Stimulated activated CD8-positive, alpha-beta memory T cell treated with anti-CD3 and anti-CD28 coated beads, Interleukin-7, amount 100 ng/mL, for 4 hours (primary cell): ENCODE data around the gene CLDN1.
A peak's percentile ranks its signal among the peaks of the same experiment; 100 is the strongest.

Experiments
- DNase-seq, 2 donors: peaks; one replicate each; pipeline ENCODE4 v3.0.0-alpha.2; 2020; ENCODE audit warnings: low read depth in 2 of 2

CLDN1 gene

DNA sequence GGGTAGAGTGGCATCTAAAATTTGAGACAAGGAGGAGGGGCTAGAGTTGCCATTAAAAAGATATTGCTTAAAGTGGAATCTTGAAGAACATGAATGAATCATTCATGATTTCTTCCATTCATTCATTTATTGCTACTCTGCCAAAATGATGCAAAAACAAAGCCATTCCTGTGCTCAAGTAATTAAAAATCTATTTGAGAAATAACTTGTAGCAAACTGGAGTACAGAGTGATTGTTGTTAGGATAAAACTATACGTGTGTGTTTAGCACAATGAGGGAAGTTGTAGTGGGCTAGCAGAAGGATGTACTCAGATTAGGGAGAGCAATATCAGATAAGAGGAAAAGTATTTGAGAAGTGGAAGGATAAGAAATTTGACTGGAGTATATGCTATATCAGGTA is 11.7 kb upstream of the CLDN1 start:
- DNase-seq = no peak

DNA sequence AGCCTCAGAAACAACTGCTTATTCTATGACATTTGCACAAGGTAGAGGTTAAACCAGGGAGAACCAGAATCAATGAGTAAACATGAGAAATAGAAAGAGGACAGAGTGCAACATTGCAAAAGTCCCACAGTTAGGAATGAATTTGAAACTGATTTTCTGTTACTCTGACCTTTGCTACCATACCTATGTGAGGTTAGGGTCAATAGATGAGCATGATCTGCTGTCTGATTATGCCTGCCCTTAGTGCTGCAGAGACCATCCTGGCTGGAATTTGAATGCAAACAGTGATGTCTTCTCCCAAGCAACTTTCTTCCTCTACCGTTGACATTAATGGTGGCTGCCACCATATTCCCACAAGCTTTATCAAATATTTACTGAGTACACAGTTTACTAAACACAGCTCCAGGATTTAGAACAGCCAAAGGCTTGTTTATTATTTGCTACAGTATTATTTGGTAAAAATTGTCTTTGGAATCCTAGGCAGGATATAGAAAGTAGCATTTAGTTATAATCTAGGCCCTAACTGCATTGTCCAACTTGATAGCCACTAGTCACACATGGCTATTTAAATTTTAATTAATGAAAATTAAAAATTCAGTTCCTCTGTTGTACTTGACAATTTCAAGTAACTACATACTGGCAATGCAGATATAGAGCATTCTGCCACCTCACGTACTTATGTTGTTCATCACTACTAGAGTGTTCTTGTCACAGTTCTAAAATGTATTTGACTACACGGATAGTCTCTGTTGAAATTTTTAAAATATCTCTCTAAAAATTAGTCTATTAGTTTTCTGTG is 8.9 kb upstream of the CLDN1 start:
- no peak for DNase-seq

DNA sequence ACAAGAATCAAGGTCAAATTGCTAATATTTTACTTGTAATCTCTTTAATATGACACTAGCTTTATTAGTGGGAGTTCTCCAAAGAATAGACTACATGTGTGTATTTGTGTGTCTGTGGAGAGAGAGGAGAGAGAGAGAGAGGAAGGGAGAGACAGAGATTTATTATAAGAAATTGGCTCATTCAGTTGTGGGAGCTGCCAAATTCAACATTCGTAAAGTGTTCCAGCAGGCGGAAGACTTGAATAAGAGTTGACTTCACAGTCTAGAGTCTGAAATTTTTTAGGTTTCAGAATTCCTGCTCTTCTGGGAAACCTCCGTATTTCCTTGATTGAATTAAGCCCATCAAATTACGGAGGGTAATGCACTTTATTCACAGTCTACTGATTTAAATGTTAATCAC is 4.7 kb upstream of the CLDN1 start:
- no peak for DNase-seq

DNA sequence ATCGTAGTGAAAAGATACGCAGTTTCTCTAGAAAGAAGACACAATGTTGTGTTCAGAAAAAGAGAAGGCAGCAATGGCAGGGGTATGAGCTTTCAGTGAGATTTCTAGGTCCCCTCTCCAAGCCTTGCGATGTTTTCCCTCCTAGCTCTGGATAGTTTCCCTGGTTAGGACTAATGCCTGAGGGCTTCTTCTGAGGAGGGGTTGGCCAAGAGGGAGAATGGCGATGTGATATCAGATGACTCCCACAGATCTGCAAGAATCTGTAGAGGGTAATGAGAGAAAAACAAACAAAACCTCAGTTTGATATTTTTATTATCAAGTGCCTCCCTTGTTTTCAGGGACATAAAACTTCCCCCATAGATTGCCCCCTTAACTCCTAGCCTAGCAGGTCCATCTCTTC is 4.1 kb upstream of the CLDN1 start:
- no peak for DNase-seq

DNA sequence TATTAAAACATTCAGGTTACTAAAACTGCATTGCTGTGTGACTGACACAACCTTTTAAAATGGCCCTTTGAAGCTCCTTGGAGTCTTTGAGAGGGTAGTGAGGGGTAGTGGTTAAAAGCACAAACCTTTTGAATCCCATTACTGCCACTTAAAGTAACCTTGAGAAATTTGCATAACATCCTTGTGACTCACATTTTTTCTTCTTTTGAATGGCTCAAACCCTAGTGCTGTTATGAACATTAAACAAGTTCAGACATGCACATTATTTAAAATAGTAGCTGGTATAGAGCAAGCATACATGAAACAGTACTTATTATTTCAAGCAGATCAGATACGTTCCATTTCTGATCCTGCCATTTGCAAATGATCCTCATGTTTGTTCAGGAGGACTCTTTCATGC is 3.7 kb upstream of the CLDN1 start:
- DNase-seq = no peak

DNA sequence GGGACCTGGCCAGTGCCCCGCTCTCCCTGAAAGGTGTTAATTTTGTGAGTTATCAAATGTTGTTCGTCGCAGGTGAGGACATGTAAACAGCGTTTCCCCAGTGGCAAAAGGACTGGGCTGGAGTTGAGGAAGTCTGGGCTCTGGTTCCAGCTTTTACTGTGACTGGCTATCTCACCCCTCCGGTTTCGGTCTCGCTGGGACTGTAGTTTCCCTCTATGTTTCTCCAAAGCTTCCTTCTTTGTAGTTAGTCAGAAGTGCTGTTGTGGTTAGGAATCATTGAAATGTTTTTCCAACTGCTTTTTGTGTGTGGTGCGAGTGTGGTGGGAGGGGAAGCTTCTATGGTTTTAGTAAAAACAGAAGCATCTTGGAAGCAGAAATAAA is 990 bp upstream of the CLDN1 start:
- no peak for DNase-seq

DNA sequence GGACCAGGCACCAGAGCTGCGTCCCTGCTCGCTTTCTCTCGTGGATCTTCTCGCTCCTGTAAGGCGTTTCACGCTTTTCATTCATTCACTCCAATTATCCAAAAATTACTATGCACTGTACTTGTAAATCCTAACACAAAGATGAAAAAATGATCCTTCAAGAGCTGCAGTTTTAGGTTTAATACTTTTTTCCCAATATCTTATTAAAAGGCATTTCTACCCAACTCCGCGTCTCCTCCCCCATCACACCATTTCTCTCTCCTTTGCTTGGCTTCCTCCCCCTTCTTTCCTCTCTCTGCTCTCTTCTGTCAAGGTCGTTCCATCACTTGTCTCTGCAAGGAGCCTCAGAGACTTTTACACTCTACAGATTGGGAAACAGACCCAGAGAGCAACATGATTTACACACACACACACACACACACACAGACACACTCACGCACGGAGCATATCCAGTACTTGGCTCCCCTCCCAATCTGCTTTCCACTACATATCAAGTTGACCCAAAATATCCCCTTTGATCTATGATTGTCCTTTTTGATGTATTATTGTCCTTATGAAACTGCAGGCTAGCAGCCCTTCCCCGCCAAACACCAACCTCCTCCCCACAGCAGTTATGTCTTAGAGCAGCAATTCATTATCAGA is 479 bp upstream of the CLDN1 start:
- DNase-seq = no peak

DNA sequence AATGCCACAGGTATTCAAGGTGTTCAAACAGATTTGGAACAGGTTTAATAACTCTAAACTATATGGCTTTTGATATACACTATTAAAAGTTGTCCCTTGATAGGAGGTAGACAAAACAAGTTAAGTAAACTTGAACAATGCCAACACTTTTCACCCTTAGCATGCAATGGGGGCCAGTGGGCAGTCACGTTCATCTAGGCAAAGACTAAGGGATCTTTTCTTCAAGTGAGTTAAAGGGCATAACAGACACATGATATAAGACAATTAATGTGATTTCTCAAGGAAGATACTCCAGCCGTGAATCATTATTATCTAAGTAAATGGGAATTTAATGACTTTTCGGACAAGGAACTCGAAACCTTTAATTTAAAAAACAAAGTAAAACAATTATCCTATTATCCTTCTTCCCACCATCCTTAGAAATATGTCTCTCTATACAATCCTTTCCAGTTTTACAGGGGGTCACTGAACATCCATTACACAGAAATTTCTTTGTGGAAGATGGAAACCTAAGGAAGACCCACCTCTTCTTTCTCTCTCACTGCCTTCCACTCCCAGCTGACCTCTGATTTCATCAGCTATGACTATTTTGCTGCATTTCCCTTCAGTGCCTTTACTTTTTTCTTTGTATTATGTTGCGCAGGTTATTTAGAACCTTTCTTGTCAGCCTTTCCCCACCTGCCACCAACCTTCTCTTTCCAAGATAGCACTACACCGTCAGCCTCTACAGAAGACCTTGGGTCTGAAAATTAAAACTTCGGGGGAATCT is 1.5 kb downstream of the CLDN1 start:
- no peak for DNase-seq

DNA sequence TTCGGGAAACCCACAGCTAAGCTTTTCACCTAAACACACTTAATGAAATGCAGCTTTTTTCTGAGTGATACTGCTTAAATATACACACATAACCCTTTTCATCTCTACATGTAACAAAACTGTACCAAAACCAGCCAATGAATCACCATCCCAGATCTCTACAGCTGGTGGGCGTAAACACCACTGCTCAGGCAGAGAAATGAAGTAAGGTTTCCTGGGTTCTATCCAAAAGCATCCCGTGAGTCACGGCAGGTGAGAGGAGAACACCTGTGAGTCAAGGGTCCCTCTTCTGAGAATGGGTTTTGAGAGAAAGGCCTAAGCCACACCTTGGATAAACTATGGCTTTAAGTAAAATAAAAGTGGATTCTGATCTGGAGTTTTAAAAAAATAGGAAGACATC is 2.6 kb downstream of the CLDN1 start:
- DNase-seq = peak; percentile 13 to 37

DNA sequence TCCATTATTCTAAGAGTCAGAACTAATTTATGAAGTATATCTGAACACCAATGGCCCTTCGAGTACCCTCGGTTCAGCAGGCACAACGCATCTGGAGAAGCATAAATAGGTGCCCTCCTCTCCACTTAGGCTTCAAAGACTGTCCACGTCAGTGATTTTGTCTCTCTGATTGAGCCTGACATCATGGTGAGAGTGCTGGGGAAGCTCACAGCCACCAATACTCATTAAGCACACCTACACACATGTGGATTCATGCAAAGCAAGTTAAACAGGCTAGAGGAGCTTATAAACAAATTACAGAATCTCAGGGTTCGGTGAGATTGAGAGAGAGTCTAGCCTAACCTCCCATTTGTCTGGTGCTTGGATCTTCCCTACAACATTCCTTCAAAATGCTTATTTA is 3.6 kb downstream of the CLDN1 start:
- no peak for DNase-seq

DNA sequence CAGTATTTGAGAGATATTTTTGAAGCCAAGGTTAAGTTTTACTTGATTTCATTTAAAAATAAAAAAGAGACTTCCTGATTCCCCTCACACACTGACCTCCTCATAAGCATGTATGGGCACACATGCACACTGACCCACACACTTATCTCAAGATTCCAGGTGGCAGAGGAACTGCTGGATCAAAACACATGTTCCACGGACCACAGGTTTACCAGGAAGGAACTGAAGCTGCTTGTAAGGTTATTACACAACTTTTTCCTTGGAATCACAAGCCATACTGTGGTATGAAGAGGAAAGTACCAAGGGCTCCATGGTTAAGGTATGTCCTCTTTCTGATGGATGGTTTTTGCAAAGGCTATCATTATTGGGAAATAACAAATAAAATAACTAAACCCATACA is 7.5 kb downstream of the CLDN1 start:
- no peak for DNase-seq

DNA sequence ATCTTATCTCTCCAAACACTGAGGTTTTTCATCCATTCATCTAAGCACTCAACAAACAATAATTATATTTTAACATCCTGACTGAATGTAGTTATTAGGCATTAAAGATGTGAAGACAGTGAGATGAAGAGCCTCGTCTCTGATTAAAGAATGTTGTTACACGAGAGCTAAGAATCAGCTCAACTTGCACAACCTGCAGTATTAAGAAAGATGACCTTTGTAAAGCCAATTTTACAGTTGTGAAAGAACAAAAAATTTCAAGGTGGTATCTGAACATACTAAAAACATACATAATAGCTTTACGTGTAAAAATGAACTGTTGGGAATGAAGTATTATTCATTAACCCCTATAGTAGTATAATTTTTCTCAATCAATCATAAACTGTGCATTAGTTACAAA is 12.8 kb downstream of the CLDN1 start:
- no peak for DNase-seq

DNA sequence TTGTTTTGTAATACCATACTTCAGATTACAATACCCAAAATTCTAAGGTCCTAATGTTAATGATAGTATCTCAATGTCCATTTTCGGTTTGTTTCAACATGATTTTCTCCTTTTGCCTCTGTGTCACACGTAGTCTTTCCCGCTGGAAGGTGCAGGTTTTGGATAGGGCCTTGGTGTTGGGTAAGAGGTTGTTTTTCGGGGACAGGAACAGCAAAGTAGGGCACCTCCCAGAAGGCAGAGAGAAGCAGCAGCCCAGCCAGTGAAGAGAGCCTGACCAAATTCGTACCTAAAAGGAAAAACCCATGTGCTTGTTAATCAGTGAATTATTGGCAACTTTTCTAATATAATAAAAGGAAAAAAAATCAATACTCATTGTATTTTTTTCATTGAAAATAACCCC is 14.1 kb downstream of the CLDN1 start:
- no peak for DNase-seq

DNA sequence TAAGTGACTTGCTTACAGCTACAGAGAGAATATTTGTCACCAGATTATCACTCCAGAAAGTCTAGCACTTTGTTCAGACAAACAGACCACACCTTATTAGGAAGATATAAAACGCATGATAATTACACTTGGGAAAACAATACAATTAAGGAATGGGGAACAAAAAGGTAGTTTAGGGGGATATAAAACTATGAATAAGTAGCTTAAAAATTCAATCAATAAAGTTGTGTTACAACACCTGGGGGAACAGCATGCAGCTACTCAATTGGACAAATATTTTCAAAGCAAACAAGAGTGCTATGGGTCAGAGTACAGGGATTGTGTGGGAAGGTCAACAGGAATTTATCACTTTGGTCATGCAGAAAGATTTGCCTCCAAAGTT is 15.1 kb downstream of the CLDN1 start:
- no peak for DNase-seq

DNA sequence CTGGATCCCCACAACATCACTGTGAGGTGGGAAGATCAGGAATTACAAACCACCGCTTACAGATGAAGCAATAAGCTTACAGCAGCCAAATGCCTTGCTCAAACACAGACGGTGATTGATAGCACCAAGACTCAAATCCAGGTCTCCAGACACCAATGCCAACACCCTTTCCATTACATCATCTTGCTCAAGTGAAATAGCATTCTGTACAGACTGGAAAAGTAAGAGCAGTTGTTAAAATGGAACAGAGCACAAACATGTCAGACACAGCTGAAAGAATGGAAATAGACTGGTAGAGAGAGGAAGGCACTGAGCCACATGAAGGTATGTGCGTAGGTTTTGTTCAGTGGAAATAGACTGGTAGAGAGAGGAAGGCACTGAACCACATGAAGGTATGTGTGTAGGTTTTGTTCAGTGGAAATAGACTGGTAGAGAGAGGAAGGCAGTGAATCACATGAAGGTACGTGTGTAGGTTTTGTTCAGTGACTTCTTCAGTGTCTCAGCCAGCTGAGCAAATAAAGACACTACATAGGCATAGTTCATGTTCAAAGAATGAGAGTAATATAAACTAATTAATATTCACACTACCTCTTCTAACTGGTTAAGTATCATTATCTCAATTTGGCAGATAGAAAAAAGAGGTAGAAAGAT is 15.6 kb downstream of the CLDN1 start:
- peak in 1 of 2 donors; percentile 10 for DNase-seq

DNA sequence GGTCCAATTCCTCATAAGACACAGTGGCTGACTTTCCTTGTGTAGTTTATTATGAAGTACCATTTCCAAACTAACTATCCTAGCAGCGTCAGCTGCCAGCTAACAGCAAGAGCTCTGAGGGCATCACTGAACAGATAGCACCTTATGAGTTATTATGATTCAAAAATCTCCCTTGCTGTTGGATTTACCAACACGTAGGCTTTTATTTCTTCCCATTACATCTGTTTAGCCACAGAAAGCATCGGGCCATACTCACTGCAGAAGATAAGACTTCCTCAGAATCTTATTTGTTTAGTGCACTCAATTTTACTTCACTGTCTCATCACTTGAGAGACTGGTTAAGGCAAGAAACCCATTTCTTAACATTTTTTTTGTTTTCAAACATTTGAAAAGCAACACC is 16.2 kb downstream of the CLDN1 start:
- no peak for DNase-seq

DNA sequence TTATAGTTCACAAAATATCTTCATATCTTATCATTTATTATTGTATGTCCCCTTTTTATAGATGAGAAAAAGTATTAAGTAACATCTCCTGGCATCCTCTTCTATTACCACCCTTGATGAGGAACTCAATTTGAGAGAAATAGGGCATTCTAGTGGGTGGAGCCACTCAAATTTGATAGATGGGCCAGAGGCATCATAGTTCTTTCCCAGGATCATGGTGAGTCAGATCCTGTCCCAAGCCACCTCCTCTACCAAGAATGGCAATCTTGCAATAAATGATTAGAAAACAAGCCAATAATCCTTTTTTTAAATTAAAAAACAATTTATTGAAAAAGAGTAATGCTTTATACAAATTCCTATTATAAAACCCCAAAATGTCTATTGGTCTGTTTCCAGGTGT is 16.8 kb downstream of the CLDN1 start:
- DNase-seq = no peak

DNA sequence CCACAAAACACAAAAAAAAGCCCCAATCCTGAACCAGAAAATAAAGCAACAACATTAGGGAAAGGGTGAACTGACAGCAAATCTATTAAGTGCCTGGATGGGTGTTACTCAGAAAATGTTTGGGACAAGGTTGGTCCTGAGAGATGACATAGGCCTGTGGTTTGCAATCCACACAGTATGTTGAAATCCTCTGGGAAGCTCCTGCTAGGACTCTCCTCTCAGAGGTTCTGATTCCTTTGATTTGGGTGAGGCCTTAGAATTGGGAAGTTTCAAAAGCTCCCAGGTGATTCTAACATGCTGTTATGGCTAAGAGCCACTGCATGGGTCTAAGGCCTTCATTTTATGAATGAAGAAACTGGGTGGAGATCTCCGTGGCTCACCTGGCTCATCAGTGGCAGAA is 18.4 kb downstream of the CLDN1 start:
- no peak for DNase-seq

DNA sequence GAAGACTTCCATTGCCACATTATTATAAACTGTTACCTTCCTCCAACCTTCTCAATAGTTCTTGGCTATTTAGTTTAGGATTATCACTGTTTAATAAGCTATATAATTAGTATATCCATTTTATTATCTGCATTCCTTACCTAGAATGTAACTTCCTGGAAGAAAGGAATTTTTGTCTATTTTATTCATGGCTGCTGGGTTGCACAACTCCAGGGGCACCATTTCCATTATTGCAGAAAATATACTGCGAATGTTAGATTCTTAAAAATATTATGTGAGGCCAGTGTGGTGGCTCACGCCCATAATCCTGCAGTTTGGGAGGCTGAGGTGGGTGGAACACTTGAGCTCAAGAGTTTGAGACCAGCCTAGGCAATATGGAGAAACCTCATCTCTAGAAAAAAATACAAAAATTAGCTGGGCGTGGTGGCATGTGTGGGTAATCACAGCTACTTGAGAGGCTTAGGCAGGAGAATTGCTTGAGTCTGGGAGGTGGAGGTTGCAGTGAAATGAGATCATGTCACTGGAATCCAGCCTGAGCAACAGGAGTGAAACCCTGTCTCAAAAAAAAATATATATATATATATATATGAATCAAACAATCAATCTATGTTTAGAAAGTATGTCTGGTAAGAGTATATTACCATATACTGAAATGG is 19.9 kb downstream of the CLDN1 start:
- no peak for DNase-seq

DNA sequence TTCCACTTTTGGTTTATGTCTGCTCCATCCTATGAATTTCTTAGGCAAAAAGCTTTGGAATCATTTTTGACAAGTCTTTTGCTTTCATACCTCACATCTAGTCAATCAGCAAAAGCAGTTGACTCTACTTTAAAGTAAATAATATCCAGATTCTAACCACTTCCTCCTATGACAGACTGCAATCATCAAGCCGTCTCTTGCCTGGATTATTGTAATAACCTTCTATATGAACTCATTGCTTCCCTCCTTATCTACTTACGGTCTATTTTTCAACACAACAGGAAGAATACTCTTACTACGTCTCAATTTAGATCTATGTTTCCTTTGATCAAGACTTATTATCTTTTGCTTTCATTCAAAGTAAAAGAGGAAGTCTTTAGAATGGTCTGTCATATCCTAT is 20.7 kb downstream of the CLDN1 start:
- no peak for DNase-seq

DNA sequence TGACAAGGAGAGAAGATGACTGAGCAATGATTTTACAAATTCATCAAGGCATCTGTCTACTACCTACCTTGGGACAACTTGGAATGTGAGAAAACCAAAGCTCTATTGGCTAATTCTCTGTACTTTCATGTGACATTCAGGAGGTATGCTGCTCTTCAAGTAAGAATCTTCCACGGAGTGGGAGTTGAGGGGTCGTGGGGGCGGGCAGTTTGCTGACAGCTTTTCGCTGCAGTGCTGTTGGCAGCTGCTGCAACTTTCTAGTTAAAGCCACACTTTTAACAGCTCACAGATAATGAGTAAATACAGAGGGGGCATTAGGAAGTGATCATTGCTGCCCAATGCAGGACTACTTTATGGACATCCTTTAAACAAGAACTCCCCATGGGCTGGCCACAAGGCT is 22.3 kb downstream of the CLDN1 start:
- no peak for DNase-seq

DNA sequence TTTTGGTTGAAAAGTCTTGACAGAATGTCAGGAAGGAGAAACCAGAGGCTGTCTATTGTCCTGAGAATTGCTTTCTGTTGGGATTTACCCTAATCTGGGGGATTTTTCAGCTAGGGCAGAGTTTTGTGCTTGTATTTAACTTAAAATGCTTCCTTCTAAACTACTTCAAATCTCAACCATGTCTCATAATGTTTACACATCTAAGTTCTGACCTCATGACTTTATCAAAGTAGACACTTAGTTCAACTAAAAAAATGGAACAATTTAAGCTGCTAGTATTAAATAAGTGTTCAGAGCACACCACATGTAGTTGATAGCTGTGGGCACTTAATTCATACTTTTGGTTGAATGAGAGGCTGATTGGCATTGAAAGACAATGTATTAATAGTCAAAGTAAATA is 28.2 kb downstream of the CLDN1 start:
- DNase-seq = no peak
